Ovary (tissue), 9 donors: ENCODE results near the gene CHAMP1. TPM values are rescaled to one million over a fixed set of nuclear protein-coding genes. Genes with fewer than 3 reads are reported as not detected.

Experiments
- DNase-seq, 5 donors: peaks; one replicate each; pipeline ENCODE4 v3.0.0-alpha.2; 2019 to 2020
- H3K27ac ChIP-seq, 2 donors: fragments of 200-600 bp; one replicate each; pipeline versions ENCODE4 v1.5.1 to v1.8.0; 2019 to 2022
- H3K27me3 ChIP-seq: fragments of 200-600 bp; one replicate; pipeline ENCODE4 v1.8.0; 2022
- H3K36me3 ChIP-seq: fragments of 200-600 bp; sonication (generic); one replicate; pipeline ENCODE4 v1.5.1; 2019
- H3K4me1 ChIP-seq: one replicate; pipeline ENCODE4 v1.8.1; 2013; ENCODE audit warnings: mild to moderate bottlenecking, moderate library complexity; ENCODE audit not compliant: insufficient read depth
- H3K4me3 ChIP-seq: fragments of 200-600 bp; sonication (generic); one replicate; pipeline ENCODE4 v1.5.1; 2017
- H3K9me3 ChIP-seq, 2 donors: fragments of 200-600 bp in 1 of 2; sonication (generic) in 1 of 2; one replicate each; pipeline versions ENCODE4 v1.5.1 to v1.8.1; 2013 to 2019; ENCODE audit warnings: mild to moderate bottlenecking in 1 of 2, moderate library complexity in 1 of 2
- CTCF ChIP-seq, 3 donors: fragments of 450-650 bp in 2 of 3; fragments of 200-600 bp in 1 of 3; IDR thresholded peaks; one replicate each; pipeline versions ENCODE4 v1.5.1 to v1.8.0; 2016 to 2022; ENCODE audit warnings: antibody characterized with exemption in 3 of 3, mild to moderate bottlenecking in 1 of 3
- EP300 ChIP-seq: sonication (generic); formaldehyde crosslinking; IDR thresholded peaks from one replicate; pipeline ENCODE4 v1.6.1; 2017; ENCODE audit warnings: antibody characterized with exemption
- POLR2A ChIP-seq: fragments of 450-650 bp; IDR thresholded peaks from one replicate; pipeline ENCODE4 v1.6.1; 2017; ENCODE audit warnings: antibody characterized with exemption, mild to moderate bottlenecking, moderate library complexity
- WGBS, 3 donors: extraction: QIAGEN DNeasy Blood & Tissue Kit in 1 of 3; methylation state at CpG; one replicate each; pipeline versions ENCODE4 v1.1.5 to v1.1.7; 2013 to 2017; 5-methylcytosine and 5-hydroxymethylcytosine counted together
- intact Hi-C, 4 donors: fragments of 100-400 bp; cut with DNase I; formaldehyde crosslinking; loops; one replicate each; pipeline versions ENCODE4 v1.11.0 to v1.15.1; 2022 to 2023
- polyA plus RNA-seq, 2 donors: library from polyadenylated mRNA; stranded (reverse); fragments of 200-250 nt in 1 of 2; fragments of 350-450 nt in 1 of 2; fragmentation: Illumina TruSeq in 1 of 2; extraction: RNeasy Lipid Tissue Mini Kit (QIAGEN cat#74804) in 1 of 2; gene quantifications; one replicate each; pipeline ENCODE4 v1.2.3, GENCODE V29; 2013 to 2014
- total RNA-seq, 7 donors: library from RNA; depleted of rRNA in 2 of 7; stranded (reverse); fragments of >200 nt in 2 of 7; fragmentation: NEBNext Ultra II Directional in 3 of 7; extraction: Animal tissue kit (Norgen Biotek cat#: 25700) in 3 of 7; gene quantifications; one replicate each; pipeline versions ENCODE4 v1.1.0 to v1.2.4, GENCODE V29; 2016 to 2023
- donor health status: DM: no; HTN: no; CAD: no; lungs with moderate emphysema.
- donor health status: DM: no; HTN: no; CAD: no.
- donor health status: Bipolar disorder and iron deficiency.
- donor health status: DM: yes; HTN: yes; CAD: no.
- donor health status: DM: no; HTN: no; CAD: no.
- donor health status: DM: yes; HTN: yes; CAD: no.

The CHAMP1 gene
- total and polyA plus RNA-seq, 9 donors = 7.2 to 34.4 (median 17.9) TPM

- DNase-seq = no peak
- Histone ChIP-seq H3K9me3 (no peaks in the 10 kb centered on the region), H3K36me3 (no peaks in the 10 kb centered on the region), H3K4me1 (peaks cover 7% of the 10 kb centered on the region), H3K27ac (no peak overlapping the region), H3K4me3 (no peak overlapping the region), H3K27me3 (no peaks in the 10 kb centered on the region)
- intact Hi-C loops = no loop called here
- no peak for TF ChIP-seq EP300
- no peak for TF ChIP-seq POLR2A
- no peak for TF ChIP-seq CTCF (IDR thresholded peaks at IDR 0.05)
These were observed 2.9 kb upstream of the CHAMP1 start for GRCh38 chr13:114311387-114311786.

GRCh38 chr13:114311908-114312307, 2.4 kb upstream of the CHAMP1 start:
- H3K27ac ChIP-seq = no peak overlapping the region
- DNase-seq = no peak
- peaks cover 7% of the 10 kb centered on the region for H3K4me1 ChIP-seq
- no peak for TF ChIP-seq EP300
- no peak for TF ChIP-seq POLR2A
- TF ChIP-seq CTCF (IDR thresholded peaks at IDR 0.05) = no peak
- intact Hi-C loops = no loop called here
- no peaks in the 10 kb centered on the region for H3K9me3 ChIP-seq
- H3K36me3 ChIP-seq = no peaks in the 10 kb centered on the region
- no peak overlapping the region for H3K4me3 ChIP-seq
- no peaks in the 10 kb centered on the region for H3K27me3 ChIP-seq
- 40 to 53% (median 44%) methylated on average over 2 of the region's 2 CpGs for WGBS, 3 donors

- TF ChIP-seq POLR2A = no peak
- no peak for TF ChIP-seq EP300
- no peak for TF ChIP-seq CTCF (IDR thresholded peaks at IDR 0.05)
- peaks cover 10% of the 10 kb centered on the region for H3K4me1 ChIP-seq
- peak overlapping the region; percentile 91 for H3K4me3 ChIP-seq
- intact Hi-C loops = no loop called here
- 73 to 80% (median 79%) methylated on average over 17 of the region's 17 CpGs for WGBS, 3 donors
- H3K9me3 ChIP-seq = no peaks in the 10 kb centered on the region
- no peaks in the 10 kb centered on the region for H3K27me3 ChIP-seq
- H3K36me3 ChIP-seq = no peaks in the 10 kb centered on the region
- DNase-seq = peak in 3 of 5 donors; percentile 27 to 42 (median 36)
- peak overlapping the region in 1 of 2 donors; percentile 89 for H3K27ac ChIP-seq
These were observed 1.0 kb upstream of the CHAMP1 start for GRCh38 chr13:114313061-114313860.

GRCh38 chr13:114315074-114315785, 927 bp downstream of the CHAMP1 start:
- DNase-seq = no peak
- peak overlapping the region in 1 of 2 donors; percentile 89 for H3K27ac ChIP-seq
- WGBS, 3 donors = 8 to 15% (median 12%) methylated on average over 7 of the region's 7 CpGs
- peaks cover 10% of the 10 kb centered on the region for H3K4me1 ChIP-seq
- H3K36me3 ChIP-seq = no peaks in the 10 kb centered on the region
- peak overlapping the region; percentile 91 for H3K4me3 ChIP-seq
- intact Hi-C loops = no loop called here
- no peaks in the 10 kb centered on the region for H3K27me3 ChIP-seq
- TF ChIP-seq CTCF (IDR thresholded peaks at IDR 0.05) = no peak
- TF ChIP-seq POLR2A = no peak
- no peak for TF ChIP-seq EP300
- no peaks in the 10 kb centered on the region for H3K9me3 ChIP-seq
